Diencephalon (tissue), 1 donor: ENCODE measurements around the gene TAOK3. TPM values are rescaled to one million over a fixed set of nuclear protein-coding genes. Genes with fewer than 3 reads are reported as not detected.

Source experiments
- total RNA-seq: library from RNA; depleted of rRNA; stranded (reverse); fragments of >200 nt; gene quantifications from one replicate; pipeline ENCODE4 v1.2.3, GENCODE V29; 2014

The TAOK3 gene
- 69.4 TPM for total RNA-seq

GRCh38 chr12:118372541-118373495 lies at the start of gene TAOK3:
Gene TAOK3, minus strand, starts transcription at chr12:118372907. Its CDS starts 117,340 bp downstream, at chr12:118255567.

GRCh38 chr12:118376089-118377020 lies 3.6 kb upstream of the TAOK3 start, which contains the start of gene SUDS3:
Gene SUDS3, plus strand, starts transcription at chr12:118376555. Its CDS starts 137 bp downstream, at chr12:118376692.

GRCh38 chr12:118135788-118136558 lies 236.7 kb downstream of the TAOK3 start, which contains the start of gene PEBP1:
Gene PEBP1, plus strand, starts transcription at chr12:118136124. Its CDS starts 86 bp downstream, at chr12:118136210.

GRCh38 chr12:118103601-118104382 lies 268.9 kb downstream of the TAOK3 start, which contains the start of gene VSIG10:
Gene VSIG10, minus strand, starts transcription at chr12:118104011. Its CDS starts 340 bp downstream, at chr12:118103671.

Other genes starting within 250 kb of the TAOK3 start
- gene PEBP1, start 236.8 kb downstream of the TAOK3 start, total RNA-seq, result 324 TPM
- gene SUDS3, start 3.6 kb upstream of the TAOK3 start, total RNA-seq, result 71.5 TPM